Fibroblast of skin of scalp (primary cell): ENCODE data around the gene VGLL1.

Experiments used
- DNase-seq: peaks from one replicate; pipeline ENCODE4 v3.0.0-alpha.2; 2013

VGLL1 gene

GRCh38 chrX:136555694-136556093 lies 23.7 kb downstream of the VGLL1 start:
- DNase-seq: no peak

- DNase-seq: no peak
Measured at GRCh38 chrX:136572030-136572429, 40.0 kb downstream of the VGLL1 start.

GRCh38 chrX:136574548-136574947 lies 42.5 kb downstream of the VGLL1 start:
- DNase-seq: no peak

GRCh38 chrX:136577552-136577951 lies 45.5 kb downstream of the VGLL1 start:
- peak; percentile 30 for DNase-seq

- DNase-seq: no peak
Measured at GRCh38 chrX:136580316-136580715, 48.3 kb downstream of the VGLL1 start.

GRCh38 chrX:136582624-136583023 lies 50.6 kb downstream of the VGLL1 start:
- DNase-seq: no peak

GRCh38 chrX:136584545-136584944 lies 52.5 kb downstream of the VGLL1 start:
- no peak for DNase-seq

GRCh38 chrX:136585262-136585661 lies 53.2 kb downstream of the VGLL1 start:
- DNase-seq: no peak

GRCh38 chrX:136585960-136586359 lies 53.9 kb downstream of the VGLL1 start:
- DNase-seq: peak; percentile 1

GRCh38 chrX:136586386-136586785 lies 54.4 kb downstream of the VGLL1 start:
- no peak for DNase-seq

- no peak for DNase-seq
Measured at GRCh38 chrX:136587532-136587931, 55.5 kb downstream of the VGLL1 start.

GRCh38 chrX:136588036-136588435 lies 56.0 kb downstream of the VGLL1 start:
- no peak for DNase-seq

- DNase-seq: no peak
Measured at GRCh38 chrX:136589966-136590365, 58.0 kb downstream of the VGLL1 start.

GRCh38 chrX:136597356-136597755 lies 65.3 kb downstream of the VGLL1 start:
- no peak for DNase-seq

GRCh38 chrX:136597954-136598353 lies 65.9 kb downstream of the VGLL1 start:
- DNase-seq: no peak

- DNase-seq: no peak
Measured at GRCh38 chrX:136598631-136599030, 66.6 kb downstream of the VGLL1 start.

- DNase-seq: no peak
Measured at GRCh38 chrX:136600059-136600458, 68.0 kb downstream of the VGLL1 start.
